HG03135 (cell line): Measurements from ENCODE around the gene SIL1.
"Not testable (repeated sequence)": the region's sequence is repeated elsewhere in the genome, so short reads cannot be mapped to it uniquely, and the experiment has no call there.

ENCODE experiments used
- ATAC-seq: cut with Tn5 transposase; IDR thresholded peaks from one replicate; pipeline ENCODE4 v1.9.1; 2021; ENCODE audit warnings: mild to moderate bottlenecking, moderate library complexity; ENCODE audit not compliant: unreplicated experiment

The SIL1 gene

DNA sequence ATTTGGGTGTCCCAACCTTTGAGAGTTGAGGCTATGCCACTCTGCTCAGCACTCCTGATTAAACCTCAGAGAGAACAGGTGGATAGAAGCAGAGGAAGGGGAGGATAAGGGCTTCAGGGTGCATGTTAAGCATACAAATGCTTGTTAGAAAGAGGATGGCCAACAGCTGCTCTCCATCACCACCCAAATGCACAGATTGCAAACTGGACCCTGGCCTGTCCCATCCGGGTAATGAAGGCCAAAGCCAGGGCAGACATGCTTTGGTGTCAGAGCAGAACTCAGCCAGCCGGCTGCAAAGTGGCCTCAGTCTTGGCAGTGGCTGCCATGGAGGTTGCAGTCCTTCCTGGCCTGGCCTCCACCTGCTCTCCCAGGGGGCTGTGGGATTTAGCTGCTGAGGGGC lies 84.3 kb downstream of the SIL1 start:
- no peak for ATAC-seq

DNA sequence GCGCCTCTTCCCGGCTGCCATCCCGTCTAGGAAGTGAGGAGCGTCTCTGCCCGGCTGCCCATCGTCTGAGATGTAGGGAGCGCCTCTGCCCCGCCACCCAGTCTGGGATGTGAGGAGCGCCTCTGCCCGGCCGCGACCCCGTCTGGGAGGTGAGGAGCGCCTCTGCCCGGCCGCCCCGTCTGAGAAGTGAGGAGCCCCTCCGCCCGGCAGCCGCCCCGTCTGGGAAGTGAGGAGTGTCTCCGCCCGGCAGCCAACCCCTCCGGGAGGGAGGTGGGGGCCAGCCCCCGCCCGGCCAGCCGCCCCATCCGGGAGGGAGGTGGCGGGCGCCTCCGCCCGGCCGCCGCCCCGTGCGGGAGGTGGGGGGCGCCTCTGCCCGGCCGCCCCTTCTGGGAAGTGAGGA lies 85.8 kb downstream of the SIL1 start:
- not testable (repeated sequence) for ATAC-seq

DNA sequence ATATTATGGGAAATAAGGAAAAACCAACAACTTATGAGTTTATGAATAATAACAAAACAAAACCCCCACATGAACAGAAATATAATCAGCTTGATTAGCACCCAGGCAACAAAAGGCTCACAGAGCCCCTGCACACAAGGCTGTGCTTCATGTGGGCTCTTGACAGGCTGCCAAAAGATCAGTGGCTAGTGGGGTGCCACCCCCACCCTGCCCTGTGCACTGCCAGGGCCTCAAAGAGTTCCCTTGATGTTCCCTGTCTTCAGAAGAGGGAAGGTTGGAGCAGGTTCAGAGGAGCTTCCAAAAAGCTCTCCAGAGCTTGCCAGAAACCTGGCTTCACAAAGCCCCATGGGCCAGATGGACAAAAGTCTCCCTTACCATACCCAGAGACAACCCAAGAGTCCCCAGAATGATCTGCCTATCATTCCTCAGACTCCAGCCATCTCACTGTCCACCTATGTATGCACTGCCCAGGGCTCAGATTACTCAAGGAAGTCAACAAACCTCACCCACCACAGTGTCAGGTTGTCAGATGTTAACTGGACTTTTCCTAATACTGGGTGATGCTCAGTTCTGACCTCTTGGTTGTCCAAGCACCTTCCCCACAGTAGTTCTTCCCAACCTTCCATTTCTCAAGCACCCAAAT lies 87.5 kb downstream of the SIL1 start:
- ATAC-seq = no peak

DNA sequence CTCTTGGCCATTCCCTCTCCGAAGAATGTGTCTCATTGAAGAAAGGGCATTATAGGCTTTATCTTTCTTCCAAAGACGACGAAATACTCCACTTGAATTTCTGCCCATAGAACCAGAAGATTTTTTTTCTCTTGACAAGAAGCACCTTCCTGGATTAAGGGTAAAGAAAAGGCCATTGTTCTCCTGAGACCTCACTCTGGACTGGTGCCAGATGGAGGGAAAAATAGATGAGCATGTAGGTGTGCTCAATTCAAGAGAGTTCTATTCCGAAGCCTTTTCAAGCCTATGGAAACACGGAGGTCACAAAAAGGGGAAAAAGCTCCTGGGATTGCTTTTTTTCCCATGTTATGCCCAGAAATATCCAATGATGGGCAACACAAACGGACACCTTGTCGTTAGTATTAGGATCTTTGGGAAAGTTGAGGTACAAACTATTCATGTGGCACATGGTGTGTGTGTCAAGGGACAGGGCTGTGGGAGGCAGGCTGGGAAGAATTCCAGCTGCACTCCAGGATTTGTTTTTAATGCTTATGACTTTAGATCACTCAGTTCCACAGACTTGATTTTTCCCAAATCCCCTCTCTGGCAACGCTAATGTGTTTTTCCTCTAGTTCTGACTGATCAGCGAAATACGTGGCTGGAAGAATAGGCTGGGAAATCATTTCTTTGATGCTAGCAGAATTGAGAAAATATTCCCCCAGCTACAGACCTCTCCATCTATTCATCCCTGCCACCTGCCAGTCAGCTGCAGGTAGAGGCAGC lies 89.9 kb downstream of the SIL1 start:
- ATAC-seq = no peak

DNA sequence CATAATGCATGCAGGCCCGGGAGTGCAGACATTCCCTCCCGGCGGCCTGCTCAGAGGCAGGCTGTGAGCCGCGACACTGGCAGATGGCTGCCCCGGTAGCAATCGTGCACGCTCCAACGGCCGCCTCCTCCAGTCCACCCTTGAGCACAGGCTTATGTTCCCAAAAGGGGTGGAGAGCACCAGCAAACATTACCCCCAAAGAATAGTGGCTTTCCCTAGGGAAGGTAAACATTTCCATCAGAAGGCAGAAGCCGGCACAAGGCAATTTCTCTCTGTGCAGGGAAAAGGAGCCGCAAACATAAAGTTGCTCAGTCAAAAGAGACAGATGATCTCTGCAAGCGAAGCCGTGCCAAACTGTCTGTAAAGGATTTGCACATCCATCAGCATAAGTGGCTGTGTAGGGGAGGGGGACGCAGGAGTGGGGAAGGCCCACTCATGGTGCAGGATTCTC lies 92.5 kb downstream of the SIL1 start:
- ATAC-seq = no peak

DNA sequence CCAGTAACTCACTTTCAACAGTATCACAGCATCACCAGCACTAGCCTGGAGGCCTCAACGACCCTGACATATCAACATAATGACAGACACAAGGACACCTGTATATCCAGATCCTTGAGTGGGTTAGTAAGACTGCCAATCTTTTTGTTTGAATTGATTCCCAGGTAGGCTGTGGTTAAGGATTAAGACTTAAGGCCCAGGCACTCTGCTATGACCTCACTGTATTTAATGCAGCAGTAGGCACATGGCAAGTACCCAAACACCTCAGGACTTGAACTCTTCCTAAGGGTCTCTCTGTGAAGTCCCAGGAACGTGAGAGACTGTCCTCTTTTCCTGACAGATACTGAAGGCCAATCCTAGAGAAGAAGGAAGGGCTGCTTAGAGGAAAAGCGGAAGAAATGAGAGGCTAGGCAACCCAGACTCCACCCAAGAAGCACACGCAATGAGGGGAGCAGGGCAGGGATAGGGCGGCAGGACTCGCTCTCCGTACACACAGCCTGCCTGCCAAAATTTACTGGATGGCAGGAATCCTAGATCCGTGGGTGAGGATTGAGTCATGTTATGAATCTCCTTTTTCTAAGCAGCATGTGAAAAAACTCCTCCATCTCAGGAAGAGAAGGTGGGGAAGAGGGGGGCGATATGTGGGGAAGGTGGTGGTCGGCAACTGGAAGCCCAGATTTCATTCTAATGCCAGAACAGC lies 93.4 kb downstream of the SIL1 start:
- ATAC-seq = no peak

DNA sequence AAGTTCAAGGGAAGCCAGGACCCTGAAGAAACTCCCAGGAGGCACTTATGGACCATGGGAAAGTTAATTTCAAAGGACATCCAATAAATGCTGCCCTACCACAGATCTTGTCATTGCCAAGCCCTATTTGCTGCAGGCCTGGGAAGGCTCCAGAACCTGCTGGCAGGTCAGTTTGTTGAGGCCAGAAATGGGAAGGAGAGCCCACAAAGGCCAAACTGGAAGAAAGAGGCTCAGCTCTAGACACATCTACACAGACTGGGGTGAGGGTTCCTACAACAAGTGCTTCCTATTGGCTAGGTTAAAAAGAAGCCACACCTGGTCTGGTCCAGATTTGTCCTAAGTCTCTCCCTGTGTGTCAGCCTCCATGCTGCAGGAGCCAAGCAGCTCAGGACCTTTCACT lies 94.4 kb downstream of the SIL1 start:
- no peak for ATAC-seq

DNA sequence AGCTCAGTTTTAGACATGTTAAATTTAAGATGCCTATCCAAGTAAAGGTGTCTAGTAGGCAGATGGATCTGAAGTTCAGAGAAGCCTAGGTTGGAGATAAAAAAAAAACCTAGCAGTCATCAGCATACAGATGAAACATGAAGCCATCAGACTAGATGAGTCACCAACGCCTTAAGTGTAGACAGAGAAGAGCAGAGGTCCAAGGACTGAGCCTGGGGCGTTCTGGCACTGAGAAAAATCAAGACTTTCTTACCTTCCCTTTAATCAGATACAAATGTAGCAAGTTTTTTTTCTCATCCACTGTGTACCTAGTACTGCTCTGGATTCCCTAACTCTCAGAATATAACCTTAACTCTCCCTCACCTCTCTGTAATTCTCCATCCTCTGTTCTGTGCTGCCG lies 97.3 kb downstream of the SIL1 start:
- ATAC-seq = no peak

DNA sequence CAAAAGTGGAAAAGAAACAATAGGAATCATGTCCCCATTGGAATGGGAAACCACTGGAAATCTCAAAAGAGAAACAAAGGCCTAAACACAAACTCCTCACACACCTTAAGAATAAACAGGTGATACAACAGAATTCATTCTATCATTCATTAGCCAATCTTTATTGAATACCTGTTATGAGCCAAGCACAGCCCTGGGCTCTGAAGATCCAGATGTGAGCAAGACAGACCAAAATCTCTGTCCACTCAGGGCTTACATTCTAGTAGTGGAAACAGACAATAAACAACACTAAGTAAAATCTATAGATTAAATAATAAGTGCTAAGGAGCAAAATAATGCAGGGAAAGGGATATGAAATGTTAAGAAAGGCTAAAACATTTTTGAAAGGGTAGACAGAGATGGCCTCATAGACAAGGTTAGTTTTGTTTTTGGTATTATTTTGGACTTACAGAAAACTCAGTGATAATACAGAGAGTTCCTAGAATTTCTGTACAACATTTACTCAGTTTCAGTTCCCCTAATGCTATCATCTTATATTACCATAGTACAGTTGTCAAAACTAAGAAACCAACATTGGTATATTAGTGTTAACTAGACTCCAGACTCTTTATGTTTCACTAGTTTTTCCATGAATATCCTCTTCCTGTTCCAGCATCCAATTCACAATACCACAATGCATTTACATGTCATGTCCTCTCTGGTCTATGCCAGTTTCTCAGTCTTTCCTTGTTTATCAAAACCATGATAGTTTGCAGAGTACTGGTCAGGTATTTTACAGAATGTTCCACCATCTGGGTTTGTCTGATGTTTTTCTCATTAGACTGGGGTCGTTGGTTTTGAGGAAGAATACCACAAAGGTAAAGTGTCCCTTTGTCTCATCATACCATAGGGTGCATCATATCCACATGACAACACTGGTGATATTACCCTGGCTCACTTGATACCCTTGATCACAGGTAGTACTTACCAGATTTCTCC lies 103.7 kb downstream of the SIL1 start:
- peak; percentile 89 for ATAC-seq

DNA sequence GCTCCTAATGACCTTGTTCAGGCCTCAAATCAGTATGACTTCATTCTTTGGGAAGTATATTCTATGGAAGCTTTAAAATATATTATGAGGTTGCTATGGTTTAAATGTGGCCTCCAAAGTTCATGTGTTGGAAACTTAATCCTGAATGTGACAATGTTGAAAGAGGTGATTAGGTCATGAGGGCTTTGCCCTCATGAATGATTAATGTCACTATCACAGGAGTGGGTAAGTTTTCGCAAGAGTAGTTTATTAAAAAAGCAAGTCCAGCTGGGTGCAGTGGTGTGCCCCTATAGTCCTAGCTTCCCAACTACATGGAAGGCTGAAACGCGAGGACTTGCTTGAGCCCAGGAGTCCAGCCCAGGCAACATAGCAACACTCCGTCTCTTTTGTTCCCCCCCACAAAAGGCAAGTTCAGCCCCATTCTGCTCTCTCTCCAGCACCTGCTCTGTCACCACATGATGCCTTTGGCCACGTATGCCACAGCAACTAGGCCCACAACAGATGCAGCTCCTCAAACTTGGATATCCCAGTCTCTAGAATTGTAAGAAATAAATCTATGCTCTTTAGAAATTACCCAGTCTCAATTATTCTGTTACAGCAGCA lies 105.3 kb downstream of the SIL1 start:
- ATAC-seq = no peak

DNA sequence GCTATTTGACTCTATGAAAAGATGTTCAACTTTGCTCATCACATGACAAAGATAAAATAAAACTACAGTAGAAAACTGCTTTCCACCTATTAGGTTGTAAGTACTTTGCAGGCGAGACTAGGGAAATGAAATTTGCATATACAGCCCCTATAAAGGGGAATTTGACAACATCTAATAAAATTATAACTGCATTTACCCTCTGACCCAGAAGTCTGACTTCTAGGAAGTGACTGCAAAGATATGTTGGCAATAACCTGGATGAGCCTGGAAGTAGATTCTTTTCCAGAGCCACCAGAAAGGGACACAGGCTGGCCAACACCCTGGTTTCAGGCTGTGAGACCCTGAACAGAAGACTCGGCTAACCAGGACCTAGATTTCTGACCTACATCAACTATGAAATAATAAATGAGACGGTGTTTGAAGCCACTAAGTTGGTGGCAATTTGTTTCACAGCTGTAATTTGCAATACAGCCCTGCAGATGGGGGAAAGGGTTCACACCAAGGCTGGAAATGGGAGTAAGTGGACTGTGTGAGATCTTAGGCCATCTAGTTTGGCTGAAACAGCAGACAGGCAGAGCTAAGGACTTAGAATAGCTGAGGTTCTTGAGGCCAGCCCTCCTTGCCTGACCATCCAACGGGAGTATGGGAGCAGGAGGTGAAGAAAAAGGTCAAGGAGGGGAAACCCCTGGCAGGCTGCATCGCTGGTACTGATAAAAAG lies 106.6 kb downstream of the SIL1 start:
- ATAC-seq = no peak

DNA sequence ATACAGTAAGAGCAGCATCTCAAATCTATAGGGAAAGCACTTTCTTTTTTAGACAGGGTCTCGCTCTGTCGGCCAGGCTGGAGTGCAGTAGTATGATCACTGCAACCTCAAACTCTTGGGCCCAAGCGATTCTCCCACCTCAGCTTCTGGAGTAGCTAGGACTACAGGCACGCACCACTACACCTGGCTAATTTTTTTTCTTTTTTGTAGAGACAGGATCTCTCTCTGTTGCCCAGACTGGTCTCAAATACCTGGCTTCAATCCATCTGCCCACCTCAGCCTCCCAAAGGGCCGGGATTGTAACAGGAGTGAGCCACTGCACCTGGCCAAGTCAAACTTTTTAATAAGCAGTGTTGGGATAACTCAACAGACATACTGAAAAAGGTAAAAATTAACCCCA lies 107.6 kb downstream of the SIL1 start:
- ATAC-seq = no peak

DNA sequence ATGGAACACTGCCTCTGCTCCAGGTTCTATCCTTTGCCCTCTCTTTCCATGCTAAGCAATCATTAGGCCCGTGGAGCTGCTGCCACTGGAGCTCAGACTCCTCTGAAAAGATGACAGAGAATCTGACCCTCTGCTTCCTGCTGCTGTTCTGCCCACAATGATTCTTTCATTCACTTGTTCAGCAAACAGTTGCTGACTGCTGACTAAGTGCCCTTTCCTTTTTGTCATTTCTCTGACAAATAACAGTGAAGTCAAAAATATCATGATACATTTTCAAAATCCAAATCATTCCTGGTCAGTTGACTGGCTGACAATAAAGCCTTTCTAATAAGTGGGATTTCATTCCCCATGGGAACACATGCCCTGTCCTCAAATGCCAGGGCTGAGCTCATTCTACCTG lies 110.1 kb downstream of the SIL1 start:
- no peak for ATAC-seq

DNA sequence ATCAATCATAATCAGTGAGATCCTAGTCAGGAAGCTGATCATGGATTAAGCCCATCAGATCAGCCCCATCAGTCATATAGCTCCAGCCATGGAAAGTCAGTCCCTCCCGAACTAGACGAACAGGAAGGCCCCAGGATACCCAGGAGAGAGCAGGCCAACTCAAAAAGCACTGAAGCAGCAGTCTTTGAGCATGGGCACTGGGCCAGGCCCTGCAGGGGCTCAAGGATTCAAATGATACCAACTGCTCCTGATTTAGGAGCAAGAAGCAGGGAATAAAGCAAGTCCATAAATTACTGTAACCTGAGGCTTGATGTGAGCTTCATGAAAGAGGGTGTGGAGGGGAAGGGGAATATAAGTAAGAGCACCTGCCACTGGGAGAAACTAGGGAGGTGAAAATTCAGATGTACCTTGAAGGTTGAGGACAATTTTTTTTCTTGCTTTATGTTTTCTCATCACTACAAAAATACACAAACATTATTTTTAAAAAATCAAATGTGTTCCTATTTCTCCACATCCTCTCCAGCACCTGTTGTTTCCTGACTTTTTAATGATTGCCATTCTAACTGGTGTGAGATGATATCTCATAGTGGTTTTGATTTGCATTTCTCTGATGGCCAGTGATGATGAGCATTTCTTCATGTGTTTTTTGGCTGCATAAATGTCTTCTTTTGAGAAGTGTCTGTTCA lies 115.2 kb downstream of the SIL1 start:
- no peak for ATAC-seq

DNA sequence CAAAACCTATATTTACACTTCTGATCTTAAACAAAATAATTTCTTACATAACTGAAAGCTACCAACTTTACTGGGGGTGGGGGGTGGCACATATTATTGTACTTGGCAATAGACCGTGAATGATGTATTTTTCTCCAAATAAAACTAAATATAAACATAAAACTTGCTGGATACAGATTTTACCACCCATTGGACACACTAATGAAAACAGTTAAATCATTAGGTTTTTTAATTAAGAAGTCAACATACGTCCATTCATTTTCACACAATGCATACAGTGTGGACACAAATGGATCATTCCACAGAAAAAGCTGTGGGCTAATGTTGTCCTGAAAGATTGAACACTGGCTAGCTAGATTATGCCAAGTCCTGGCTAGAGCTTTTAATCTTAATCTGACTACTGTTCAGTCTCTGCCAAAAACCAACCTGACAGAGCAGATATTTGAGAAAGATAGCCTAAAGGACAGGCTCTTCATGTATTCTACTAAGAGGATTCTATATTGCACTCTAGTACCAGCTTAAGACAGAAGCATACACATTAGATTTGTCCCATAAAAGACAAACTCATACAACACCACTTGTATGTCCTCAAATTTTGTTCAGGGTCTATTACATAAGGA lies 118.1 kb downstream of the SIL1 start:
- no peak for ATAC-seq

DNA sequence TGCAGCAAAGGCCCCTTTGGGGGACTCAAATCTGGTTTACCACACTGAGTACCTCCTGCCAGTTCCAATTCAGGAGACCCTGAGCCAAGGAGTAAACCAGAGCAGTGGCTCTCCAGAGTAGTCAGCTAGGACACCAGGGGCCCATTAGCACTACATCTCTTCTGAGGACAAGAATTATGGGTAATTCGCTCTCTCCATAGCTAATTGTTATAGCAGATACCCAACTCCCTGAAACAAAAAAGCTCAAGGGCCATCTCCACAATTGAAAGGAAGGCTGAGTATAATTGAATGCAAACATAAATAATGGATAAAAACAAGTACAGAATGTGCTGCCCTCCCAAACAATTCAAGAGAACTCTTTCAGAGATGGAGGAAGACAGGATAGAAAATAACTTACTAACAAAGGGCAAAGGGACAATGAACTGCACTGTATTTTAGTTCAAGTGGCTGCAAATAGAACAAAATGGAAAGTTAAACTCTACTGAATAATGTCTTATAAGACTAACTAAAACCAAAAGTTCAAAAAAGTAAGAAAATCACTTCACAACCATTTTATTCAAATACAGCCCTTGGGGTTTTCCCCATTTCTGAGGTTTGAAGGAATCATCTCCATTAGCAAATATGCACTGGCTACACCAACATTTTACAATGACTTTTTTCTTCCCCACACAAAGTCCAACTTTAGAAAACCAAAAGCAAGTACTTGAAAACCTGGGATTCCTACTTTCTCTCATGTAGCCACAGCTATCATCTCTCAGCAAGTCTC lies 118.8 kb downstream of the SIL1 start:
- no peak for ATAC-seq

DNA sequence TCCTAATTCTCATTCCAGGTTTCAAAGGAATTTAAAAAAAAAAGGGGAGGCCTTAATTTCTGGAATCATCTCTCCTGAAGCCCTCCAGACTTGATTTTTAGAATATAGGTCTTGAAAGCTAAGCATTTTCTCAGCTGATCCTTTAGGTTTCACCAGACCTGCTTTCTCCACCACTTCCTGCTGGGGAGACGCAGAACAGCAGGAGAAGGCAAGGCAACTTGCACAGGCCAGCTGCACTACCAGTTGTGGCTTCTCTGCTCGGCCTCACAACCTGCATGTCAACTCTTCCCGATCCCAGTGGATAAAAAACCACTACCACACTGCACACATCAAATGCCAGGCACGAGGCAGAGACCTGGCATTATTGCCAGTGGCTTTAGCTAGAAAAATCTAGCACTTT lies 119.8 kb downstream of the SIL1 start:
- ATAC-seq = no peak

DNA sequence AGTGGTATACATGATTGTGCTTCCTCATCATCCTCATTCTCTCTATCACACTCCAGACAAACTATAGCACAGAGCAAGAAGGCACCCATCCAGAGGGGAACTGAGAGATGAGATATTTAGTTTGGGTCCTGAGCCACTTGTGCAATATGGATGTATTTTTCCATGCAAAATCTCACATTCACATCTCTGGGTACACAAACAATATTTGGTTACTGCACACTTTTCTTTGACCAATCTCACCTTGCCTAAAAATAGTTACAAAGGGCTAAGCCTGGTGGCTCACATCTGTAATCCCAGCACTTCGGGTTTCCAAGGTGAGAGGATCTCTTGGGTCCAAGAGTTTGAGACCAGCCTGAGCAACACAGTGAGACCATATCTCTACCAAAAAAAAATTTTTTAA lies 120.3 kb downstream of the SIL1 start:
- ATAC-seq = no peak
